ENCODE measurements around the gene NDFIP1. TPM values are rescaled to one million over a fixed set of nuclear protein-coding genes. Genes with fewer than 3 reads are reported as not detected.

NDFIP1 gene
- total and polyA plus RNA-seq, 2 of the 13 experiments (the other 11 are each of a cell fraction or from before 2014, with no cell fraction given), result 12.4 to 15.7 TPM

GRCh38 chr5:142133330-142134206 is 25.0 kb downstream of the NDFIP1 start (continued):
- no peak for TF ChIP-seq THAP7 (CRISPR knock-in tag; IDR thresholded peaks at IDR 0.05)
- TF ChIP-seq FOXA3 (CRISPR knock-in tag; IDR thresholded peaks at IDR 0.05), result peak; percentile 24; the same call in 1 of the 2 replicates
- TF ChIP-seq, protein P1, sequence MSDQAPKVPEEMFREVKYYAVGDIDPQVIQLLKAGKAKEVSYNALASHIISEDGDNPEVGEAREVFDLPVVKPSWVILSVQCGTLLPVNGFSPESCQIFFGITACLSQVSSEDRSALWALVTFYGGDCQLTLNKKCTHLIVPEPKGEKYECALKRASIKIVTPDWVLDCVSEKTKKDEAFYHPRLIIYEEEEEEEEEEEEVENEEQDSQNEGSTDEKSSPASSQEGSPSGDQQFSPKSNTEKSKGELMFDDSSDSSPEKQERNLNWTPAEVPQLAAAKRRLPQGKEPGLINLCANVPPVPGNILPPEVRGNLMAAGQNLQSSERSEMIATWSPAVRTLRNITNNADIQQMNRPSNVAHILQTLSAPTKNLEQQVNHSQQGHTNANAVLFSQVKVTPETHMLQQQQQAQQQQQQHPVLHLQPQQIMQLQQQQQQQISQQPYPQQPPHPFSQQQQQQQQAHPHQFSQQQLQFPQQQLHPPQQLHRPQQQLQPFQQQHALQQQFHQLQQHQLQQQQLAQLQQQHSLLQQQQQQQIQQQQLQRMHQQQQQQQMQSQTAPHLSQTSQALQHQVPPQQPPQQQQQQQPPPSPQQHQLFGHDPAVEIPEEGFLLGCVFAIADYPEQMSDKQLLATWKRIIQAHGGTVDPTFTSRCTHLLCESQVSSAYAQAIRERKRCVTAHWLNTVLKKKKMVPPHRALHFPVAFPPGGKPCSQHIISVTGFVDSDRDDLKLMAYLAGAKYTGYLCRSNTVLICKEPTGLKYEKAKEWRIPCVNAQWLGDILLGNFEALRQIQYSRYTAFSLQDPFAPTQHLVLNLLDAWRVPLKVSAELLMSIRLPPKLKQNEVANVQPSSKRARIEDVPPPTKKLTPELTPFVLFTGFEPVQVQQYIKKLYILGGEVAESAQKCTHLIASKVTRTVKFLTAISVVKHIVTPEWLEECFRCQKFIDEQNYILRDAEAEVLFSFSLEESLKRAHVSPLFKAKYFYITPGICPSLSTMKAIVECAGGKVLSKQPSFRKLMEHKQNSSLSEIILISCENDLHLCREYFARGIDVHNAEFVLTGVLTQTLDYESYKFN (CRISPR knock-in tag; conservative IDR thresholded peaks at IDR 0.05), result peak; percentile 44; the same call in 1 of the 2 replicates
- peak; percentile 62 for TF ChIP-seq CEBPG (CRISPR knock-in tag; IDR thresholded peaks at IDR 0.05)
- TF ChIP-seq CEBPB (IDR thresholded peaks at IDR 0.05; ENCODE audit: borderline replicate concordance, low read depth, low read length), result peak; percentile 87
- TF ChIP-seq HHEX (CRISPR knock-in tag; IDR thresholded peaks at IDR 0.05), result no peak
- TF ChIP-seq ARID2 (CRISPR knock-in tag; IDR thresholded peaks at IDR 0.05; ENCODE audit: borderline replicate concordance), result no peak
- TF ChIP-seq TOPORS (CRISPR knock-in tag; IDR thresholded peaks at IDR 0.05), result no peak
- no peak for TF ChIP-seq KDM5A (IDR thresholded peaks at IDR 0.05; ENCODE audit: borderline replicate concordance, low read length)
- TF ChIP-seq ZNF318 (CRISPR knock-in tag; IDR thresholded peaks at IDR 0.05), result no peak
- TF ChIP-seq FOXP1 (IDR thresholded peaks at IDR 0.05), result no peak
- TF ChIP-seq FOXP1 (CRISPR knock-in tag; IDR thresholded peaks at IDR 0.05), result 0 out of 2 replicates have a peak, but pooled peaks have one; percentile 16
- TF ChIP-seq, protein P2, sequence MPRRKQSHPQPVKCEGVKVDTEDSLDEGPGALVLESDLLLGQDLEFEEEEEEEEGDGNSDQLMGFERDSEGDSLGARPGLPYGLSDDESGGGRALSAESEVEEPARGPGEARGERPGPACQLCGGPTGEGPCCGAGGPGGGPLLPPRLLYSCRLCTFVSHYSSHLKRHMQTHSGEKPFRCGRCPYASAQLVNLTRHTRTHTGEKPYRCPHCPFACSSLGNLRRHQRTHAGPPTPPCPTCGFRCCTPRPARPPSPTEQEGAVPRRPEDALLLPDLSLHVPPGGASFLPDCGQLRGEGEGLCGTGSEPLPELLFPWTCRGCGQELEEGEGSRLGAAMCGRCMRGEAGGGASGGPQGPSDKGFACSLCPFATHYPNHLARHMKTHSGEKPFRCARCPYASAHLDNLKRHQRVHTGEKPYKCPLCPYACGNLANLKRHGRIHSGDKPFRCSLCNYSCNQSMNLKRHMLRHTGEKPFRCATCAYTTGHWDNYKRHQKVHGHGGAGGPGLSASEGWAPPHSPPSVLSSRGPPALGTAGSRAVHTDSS (CRISPR knock-in tag; conservative IDR thresholded peaks at IDR 0.05), result no peak
- TF ChIP-seq ZNF607 (CRISPR knock-in tag; IDR thresholded peaks at IDR 0.05; ENCODE audit: borderline replicate concordance), result no peak
- TF ChIP-seq NRL (CRISPR knock-in tag; IDR thresholded peaks at IDR 0.05; ENCODE audit: borderline replicate concordance), result no peak
